Hematopoietic multipotent progenitor cell treated with erythropoietin and hydrocortisone succinate and interleukin-3 and kit ligand, for 15 days (in vitro differentiated cells): ENCODE measurements around the gene IP6K1.
"Not testable (repeated sequence)": the region's sequence is repeated elsewhere in the genome, so short reads cannot be mapped to it uniquely, and the experiment has no call there.

Experiments used
- DNase-seq: peaks from one replicate; pipeline ENCODE4 v3.0.0-alpha.2; 2015; ENCODE audit warnings: low spot score

Gene IP6K1

DNA sequence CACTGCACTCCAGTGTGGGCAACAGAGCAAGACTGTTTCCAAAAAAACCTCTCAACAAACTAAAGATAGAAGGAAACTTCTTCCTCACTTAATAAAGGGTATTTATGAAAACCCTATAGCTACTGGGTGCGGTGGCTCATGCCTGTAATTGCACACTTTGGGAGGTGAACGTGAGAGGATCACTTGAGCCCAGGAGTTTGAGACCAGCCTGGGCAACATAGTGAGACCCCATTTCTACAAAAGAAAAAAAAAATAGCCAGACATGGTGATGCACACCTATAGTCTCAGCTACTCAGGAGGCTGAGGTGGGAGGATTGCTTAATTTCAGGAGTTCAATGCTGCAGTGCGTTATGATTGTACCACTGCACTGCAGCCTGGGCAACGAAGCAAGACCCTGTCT is 22.4 kb downstream of the IP6K1 start:
- no peak for DNase-seq

DNA sequence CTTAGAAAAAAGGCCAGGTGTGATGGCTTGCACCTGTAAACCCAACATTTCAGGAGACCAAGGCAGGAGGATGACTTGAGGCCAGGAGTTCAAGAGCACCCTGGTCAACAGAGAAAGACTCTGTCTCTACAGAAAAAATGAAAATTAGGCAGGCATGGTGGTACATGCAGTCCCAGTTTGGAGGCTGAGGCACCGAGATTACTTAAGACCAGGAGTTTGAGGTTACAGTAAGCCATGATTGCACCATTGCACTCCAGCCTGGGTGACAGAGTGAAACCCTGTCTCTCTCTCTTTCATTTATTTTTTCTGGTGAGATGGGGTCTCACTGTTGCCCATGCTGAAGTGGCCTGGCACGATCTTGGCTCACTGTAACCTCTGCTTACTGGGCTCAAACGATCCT is 24.7 kb downstream of the IP6K1 start:
- no peak for DNase-seq

DNA sequence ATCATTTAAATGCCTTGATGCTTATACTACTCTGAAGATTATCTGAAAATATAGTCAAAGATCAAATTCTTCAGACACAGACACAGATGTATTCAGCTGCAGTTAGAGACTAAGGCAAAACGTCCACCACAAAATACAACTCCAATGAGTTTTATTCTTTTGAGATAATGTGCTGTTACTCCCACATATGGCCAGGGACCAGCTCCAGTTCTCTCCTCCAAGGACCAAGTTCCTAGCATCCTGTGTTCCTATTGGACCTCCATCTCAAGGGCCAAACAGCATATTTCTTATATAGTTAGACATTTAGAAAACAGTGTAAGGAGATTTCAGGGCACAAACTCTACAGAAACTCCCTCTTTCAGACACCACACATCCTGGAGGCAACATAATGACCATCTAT is 27.1 kb downstream of the IP6K1 start:
- no peak for DNase-seq

DNA sequence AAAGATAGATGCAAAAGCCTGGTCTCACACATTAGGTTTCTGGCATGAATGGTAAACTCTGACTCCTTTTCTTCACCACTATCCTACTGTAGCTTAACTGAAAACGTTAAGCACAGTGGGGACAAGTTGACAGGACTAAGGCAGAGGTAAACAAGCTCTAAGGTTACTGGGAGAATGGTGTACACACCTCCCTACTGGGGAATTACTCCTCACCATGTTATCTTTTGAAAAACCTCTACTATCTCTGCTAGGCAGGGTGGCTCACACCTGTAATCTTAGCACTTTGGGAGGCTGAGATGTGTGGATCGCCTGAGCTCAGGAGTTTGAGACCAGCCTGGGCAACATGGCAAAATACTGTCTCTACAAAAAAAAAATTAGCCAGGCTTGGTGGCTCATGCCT is 29.1 kb downstream of the IP6K1 start:
- DNase-seq, result no peak

DNA sequence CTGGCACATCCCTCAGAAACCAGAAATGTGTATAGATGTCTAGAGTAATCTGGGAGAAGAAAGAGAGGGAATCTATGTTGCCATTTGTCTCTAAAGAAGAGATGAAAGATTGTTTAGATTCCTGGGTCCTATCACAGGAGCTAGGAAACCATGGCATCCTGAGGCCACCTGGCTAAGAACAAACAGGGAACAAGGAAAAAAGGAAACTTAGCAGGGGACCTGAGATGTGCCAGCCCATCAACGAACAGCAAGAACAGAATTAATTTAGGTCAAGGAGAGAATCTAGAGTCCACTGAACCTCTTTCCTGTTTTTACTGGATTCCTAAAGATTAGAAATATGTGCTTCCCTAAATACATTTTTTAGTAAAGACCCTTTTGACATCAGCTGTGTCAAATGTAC is 30.3 kb downstream of the IP6K1 start:
- no peak for DNase-seq

DNA sequence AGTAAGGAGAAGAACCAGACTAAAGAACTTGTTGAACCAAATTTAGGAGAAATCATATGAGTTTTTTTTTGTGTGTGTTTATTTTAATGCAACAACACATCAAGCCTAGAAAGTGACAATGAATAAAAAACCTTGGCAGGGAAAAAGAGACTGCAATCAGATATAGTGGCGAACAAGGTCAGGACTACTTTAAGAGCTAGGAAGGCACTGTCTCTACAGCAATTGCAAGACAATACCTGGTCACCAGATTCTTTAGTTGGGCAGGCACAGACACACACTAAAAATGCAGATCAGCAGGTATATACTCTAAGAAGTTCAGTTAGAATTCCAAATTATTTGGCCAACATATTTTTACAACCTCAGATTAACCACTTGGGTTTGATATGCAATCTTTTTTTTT is 31.8 kb downstream of the IP6K1 start:
- DNase-seq, result no peak

DNA sequence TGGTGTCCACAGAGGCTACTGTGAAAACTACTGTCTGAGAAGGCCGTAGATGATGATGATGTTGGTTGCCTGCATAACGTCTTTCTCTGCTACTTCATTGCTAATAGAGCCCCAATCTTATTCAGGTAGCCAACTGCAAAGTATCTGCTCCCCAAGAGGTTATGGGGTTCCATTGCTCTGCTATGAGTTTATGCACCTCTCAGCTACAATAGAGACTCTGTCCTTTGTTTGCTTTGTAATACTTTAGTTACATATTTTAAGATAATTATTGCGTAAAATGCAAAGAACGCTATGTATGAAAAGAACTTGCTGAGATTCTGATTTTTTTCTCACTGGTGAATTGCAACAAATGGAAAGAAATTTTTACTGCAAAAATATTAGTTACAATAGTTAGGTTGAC is 34.8 kb downstream of the IP6K1 start:
- DNase-seq, result no peak

DNA sequence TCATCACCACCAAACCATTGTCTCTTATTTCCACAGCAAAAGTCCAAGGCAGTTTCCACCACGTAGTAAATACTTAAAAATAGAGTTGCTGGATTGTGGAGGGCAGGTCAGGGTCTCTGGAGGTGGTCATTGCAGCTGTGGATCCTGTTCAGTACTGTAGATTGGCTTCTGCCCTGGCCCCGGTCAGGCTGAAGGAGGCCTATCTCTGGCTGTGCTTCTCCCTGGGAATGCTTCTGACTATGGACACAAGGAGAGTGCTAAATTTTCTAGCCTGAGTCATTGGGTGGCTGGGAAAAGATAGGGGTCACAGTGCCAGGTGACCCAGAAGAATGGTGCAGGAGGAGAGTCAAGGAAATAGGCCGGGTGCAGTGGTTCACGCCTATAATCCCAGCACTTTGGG is 36.3 kb downstream of the IP6K1 start:
- no peak for DNase-seq

DNA sequence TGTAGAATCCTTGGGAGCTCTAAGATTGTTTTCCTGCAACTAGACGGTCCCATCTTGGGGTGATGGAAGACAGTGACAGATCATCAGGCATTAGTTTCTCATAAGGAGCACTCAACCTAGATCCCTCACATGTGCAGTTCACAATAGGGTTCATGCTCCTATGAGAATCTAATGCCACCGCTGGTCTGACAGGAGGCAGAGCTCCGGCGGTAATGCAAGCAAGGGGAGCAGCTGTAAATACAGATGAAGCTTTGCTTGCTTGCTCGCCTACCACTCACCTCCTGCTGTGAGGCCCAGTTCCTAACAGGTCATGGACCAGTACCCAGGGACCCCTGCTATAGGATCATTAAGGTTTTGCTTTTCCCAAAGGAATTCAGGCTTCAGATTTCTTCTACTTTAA is 37.5 kb downstream of the IP6K1 start:
- DNase-seq, result not testable (repeated sequence)

DNA sequence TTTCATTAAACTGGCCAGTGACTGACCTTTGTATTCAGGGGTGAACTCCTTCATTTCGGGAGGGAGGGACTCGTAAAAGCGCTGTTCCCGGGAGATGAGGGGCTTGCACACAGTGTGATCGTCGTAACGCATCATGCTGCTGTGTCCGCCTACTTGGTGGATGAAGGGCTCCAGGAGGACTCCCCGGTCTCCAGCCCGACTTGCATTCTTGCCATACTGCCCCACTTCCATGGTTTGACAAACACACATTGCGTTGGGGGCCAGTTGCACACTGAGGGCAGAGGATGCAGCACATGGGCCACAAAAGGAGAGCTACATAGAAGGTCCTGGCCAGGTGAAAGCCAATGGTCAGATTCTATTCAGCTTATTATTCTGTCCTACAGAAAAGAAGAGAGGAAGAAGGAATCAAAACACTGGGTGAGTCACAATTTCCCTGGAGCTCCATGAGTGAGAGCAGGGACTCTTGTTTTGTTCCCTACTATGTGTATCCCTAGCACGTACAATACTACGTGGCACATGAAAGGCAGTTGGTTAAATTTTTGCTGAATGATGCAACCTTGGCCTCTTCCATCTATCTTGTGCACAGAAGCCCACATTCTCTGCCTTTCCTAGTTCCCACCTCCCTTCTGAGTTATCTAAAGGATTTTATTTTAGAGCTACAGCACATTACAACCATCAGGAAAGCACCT is 38.4 kb downstream of the IP6K1 start:
- no peak for DNase-seq

DNA sequence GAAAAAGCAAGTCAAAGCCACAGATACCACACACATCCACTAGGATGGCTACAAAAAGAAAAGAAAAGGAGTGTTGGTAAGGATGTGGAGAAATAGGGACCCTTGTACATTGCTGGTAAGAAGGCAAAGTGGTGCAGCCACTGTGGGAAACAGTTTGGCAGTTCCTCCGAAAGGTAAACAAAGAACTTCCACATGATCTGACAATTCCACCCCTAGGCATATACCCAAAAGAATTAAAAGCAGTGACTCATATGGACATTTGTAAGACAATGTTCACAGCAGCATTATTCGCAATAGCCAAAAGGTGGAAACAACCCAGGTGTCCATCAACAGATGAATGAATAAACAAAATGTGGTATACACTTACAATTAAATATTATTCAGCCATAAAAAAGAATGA is 40.4 kb downstream of the IP6K1 start:
- DNase-seq, result no peak

DNA sequence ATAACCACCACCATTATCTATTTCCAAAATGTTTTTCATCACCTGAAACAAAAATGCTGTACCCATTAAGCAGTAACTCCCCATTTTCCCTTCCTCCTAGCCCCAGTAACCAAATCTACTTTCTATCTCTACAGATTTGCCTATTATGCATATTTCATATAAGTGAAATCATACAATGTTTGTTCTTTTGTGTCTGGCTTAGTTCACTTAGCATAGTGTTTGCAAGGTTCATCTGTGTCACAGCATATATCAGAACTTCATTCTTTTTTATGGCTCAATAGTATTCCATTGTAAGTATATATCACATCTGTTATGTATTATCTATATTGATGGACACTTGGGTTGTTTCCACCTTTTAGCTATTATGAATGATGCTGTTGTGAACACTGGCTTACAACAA is 45.9 kb downstream of the IP6K1 start:
- DNase-seq, result no peak

DNA sequence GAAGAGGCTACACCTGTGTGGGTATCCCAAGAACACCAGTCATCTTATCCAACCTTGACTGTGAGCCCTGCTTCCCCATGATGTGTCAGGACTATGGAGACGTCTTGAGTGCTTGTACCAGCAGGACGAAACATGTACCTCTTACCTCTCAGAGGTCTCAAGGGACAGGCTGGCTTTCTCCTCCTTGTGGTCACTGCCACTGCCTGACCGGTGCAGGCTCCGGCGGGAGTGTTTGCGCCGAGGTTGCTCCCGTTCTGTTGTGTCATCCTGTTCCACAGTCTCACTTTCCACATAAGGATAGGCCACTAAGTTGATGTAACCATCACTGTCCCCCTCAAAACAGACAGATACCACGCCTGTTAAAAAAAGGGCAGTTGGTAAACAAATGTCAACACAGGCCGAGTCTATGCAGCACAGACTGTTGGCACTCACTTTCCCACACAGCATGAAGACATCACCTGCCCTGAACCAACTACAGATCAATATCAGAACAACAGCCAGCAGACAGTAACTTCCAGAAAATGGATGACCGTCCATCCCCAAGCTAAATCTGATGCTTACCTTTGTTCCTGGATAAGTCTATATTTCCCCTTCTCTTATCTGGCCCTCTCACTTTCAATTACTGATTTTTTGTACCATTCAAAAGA is 48.2 kb downstream of the IP6K1 start:
- DNase-seq, result no peak

DNA sequence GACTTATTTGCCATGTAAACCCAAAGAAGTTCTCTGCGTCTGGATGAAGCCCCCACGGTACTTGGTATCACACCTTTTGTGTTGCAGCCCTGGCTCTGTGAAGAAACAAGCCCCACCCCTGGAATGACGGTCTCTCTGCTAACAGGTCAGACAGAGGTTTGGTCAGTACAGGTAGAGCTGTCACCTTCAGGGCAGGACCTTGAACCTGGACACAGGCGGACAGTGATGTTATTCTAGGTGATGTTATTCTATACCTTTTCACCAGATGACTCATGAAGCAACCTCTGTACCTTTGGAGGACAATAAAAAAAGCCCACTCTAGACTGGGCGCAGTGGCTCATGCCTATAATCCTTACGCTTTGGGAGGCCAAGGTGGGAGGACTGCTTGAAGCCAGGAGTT is 51.6 kb downstream of the IP6K1 start:
- no peak for DNase-seq

DNA sequence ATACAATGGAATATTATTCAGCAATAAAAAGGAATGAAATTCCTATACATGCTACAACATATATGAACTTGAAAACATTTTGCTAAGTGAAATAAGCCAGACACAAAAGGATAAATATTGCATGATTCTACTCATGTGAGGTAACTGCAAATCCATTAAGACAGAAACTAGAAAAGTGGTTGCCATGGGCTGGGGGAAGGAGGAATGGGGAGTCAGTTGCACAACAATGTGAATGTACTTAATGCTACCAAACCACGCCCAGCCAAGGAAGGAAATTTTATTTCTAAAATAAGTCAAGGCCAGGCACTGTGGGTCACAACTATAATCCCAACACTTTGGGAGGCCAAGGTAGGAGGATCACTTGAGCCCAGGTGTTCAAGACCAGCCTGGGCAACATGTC is 52.8 kb downstream of the IP6K1 start:
- no peak for DNase-seq

DNA sequence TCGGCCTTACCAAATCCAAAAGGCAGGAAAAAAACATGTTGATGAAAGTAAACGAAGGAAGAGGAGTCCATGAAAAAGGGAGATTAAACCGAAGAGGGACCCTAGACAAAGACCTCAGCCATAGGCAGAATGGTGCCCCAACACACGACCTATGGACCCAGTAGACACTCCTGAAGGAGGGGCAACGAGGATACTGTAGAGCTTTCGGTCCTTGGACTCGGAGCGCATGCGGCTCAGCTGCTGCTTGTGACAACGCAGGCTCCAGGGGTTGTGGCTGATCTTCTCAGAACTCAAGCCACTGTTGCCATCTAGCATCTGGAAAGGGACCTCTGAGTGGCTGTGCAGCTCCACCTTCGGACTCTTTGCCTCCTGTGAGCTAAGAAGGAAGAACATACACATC is 53.7 kb downstream of the IP6K1 start:
- no peak for DNase-seq

DNA sequence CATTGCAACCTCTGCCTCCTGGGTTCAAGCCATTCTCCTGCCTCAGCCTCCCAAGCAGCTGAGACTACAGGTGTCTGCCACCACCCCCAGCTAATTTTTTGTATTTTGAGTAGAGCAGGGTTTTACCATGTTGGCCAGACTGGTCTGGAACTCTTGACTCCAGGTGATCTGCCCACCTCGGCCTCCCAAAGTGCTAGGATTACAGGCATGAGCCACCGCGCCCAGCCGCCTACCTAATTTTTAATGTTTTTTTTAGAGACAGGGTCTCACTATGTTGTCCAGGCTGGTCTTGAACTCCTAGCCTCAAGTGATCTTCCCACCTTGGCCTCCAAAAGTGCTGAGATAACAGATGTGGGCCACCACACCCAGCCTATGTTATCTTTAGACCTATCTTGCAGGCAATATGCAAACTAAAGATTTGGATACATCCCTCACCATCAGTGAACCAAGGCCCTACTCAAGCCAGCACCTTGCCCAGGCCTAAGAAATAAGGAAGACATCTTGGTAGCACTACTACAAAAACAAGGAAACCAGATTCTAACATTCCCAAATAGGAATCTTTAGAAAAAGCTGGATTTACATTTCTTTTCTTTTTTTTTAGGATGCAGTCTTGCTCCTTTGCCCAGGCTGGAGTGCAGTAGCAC is 56.3 kb downstream of the IP6K1 start:
- DNase-seq, result no peak

DNA sequence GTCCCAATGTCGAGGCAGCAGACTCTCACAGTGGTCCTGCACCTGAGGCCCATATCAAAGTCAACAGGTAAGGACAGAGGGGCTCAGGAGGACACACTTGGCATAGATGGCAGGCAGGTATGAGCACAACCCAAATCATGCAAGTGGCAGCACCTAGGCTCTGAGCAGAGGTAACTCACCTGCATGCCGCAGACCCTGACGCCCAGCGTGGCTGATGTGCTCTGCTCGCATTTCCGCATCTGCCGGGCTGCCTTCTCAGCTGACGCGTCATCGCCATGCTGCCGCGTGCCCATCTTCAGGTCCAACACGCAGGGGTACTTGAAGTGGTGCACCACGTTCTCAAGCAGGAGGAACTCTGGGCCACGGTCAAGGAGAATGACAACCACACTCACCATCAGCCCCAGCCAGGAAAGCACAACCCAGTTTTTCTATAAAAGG is 58.4 kb downstream of the IP6K1 start:
- DNase-seq, result no peak

DNA sequence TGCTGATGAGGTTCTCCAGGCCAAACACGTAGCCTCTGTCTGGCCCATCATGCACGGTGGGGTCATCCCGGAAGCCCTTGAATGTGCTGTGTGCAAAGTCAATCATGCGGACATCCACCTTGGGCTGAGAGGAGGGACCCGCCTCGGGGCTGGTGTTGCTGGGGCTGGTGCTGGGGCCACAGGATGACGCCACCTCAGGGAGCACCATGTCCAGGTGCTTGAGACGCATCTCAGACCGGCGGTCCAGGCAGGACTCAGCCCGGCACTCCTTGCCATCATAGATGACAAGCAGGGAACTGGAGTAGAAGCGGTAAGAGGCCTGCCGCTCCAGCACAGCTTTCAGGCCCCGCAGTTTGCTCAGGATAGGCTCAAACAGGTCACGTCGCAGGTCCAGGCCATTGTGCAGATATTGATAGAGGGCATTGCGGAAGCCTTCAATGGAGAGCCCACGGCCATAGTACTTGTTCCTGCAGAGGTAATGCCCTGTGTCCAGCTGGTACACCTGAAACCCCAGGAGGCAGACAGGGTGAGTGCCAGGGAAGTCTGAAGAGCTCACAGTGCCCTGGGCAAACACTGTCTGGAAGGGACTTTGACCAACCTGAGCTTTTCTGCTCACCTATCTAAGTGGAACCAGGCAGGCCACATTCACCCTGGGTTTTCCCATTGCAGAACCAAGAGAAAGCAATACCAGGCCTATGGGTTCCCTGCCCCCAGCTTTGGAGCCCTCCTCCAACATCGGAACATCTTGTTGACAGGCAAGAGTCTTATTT is 59.0 kb downstream of the IP6K1 start:
- DNase-seq, result no peak

DNA sequence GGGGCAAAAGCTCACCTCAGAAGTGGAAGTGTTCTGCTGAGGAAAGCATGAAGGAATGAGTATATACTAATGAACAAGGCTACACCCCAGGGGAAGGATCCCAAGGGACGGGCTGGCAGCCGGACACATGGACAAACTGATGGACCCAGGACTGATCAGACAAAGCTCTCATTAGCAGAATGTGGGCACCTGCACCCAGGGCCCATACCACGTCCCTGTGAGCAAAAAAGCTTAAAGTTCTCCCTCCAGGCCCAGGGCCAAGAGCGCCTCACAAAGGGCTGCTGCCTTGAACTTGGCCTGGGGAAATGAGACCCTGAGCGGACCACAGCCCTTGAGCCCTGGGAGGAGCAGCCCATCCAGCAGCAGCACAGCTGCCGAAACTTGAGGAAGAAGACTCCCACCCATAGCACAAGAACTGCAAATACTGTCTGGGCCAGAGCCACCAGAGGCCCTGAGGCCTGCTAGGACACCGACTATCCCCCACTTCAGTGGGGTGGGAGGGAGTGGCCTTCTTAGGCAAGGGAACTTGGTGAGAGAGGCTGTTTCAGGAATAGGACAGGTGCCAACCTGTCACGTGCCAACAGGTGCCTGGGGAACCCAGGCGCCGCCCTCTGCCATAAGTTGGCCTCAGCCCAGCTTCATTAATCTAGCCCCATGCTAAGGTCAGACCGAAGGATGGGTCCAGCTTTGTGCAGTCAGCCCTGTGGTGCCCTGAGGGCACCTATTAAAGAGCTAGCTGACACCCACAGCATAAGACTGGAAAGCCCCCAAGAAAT is 60.2 kb downstream of the IP6K1 start:
- DNase-seq, result no peak

DNA sequence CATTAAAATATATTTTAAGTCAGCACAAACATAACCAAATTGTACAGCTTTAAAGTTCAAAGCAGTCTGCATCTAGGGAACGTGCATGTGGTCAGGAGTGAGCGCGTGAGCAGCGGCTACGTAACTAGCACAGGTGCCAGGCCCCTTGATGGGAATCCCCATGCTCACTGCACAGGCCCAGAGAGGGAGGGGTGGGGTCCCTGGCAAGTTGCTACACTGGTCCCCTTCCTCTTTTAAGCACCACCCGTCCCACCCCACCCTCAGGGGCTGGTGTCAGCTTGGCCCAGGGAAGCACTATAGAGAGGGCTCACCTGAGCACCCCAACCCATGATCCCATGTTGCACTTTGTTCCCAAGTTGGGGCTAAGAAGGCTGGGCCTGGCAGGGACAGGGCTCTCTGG is 61.8 kb downstream of the IP6K1 start:
- DNase-seq, result no peak
